Measurements from ENCODE around the gene PDSS1. TPM values are rescaled to one million over a fixed set of nuclear protein-coding genes. Genes with fewer than 3 reads are reported as not detected.

Gene PDSS1
- total and polyA plus RNA-seq, 2 of the 13 experiments (the other 11 are each of a cell fraction or from before 2014, with no cell fraction given) = 18.7 to 19.3 TPM

DNA sequence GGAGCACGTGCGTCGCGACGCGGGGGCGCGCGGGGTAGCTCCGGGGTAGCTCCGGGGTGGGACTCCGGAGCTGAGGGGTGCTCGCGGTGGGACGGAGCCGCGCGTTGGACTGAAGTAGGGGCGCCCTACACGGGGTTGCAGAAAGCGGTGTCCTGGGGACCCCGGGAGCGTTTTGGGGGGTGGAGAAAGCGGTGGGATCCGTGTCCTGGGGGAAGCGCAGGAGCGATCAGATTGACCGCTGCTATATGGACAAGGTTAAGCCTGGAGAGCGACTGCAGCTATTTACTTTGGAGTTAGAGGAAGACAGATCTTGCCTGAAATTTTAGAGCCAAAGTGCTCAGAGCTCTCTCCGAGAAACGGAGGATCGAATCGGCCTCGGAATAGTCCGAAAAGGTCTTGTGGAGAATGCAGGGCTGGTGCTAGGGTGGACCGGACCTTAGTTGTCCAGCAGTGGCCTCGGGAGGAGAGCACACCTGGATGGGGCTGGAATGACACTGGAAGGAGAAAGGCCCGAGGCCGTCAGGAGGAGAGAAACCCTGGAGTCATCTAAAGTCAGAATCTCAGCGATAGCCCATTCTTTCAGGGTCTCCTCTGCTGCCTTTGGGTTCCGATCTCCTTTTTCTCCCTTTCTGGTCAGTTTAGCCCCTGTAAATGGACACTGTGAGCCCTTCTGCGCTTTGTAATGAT is 564 bp downstream of the PDSS1 start (continued):
- TF ChIP-seq, protein P1, sequence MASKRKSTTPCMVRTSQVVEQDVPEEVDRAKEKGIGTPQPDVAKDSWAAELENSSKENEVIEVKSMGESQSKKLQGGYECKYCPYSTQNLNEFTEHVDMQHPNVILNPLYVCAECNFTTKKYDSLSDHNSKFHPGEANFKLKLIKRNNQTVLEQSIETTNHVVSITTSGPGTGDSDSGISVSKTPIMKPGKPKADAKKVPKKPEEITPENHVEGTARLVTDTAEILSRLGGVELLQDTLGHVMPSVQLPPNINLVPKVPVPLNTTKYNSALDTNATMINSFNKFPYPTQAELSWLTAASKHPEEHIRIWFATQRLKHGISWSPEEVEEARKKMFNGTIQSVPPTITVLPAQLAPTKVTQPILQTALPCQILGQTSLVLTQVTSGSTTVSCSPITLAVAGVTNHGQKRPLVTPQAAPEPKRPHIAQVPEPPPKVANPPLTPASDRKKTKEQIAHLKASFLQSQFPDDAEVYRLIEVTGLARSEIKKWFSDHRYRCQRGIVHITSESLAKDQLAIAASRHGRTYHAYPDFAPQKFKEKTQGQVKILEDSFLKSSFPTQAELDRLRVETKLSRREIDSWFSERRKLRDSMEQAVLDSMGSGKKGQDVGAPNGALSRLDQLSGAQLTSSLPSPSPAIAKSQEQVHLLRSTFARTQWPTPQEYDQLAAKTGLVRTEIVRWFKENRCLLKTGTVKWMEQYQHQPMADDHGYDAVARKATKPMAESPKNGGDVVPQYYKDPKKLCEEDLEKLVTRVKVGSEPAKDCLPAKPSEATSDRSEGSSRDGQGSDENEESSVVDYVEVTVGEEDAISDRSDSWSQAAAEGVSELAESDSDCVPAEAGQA (IDR thresholded peaks at IDR 0.05; ENCODE audit: low read depth) = no peak
- TF ChIP-seq, protein P1 (CRISPR knock-in tag; IDR thresholded peaks at IDR 0.05; ENCODE audit: borderline replicate concordance) = no peak
- TF ChIP-seq CCDC6 (CRISPR knock-in tag; IDR thresholded peaks at IDR 0.05) (0 out of 2 replicates have a peak, but pooled peaks have one; percentile 2), ZNF343 (CRISPR knock-in tag; IDR thresholded peaks at IDR 0.05) (no peak), MED8 (CRISPR knock-in tag; IDR thresholded peaks at IDR 0.05; ENCODE audit: insufficient replicate concordance) (no peak), GABPA (IDR thresholded peaks at IDR 0.05; ENCODE audit: low read depth, low read length) (no peak), GABPA (CRISPR knock-in tag; IDR thresholded peaks at IDR 0.05; ENCODE audit: low read depth) (no peak), HMGA1 (CRISPR knock-in tag; conservative IDR thresholded peaks at IDR 0.05) (no peak), ZNF564 (CRISPR knock-in tag; IDR thresholded peaks at IDR 0.05) (no peak), ZNF570 (CRISPR knock-in tag; IDR thresholded peaks at IDR 0.05; ENCODE audit: borderline replicate concordance) (no peak)
- TF ChIP-seq, protein P2, sequence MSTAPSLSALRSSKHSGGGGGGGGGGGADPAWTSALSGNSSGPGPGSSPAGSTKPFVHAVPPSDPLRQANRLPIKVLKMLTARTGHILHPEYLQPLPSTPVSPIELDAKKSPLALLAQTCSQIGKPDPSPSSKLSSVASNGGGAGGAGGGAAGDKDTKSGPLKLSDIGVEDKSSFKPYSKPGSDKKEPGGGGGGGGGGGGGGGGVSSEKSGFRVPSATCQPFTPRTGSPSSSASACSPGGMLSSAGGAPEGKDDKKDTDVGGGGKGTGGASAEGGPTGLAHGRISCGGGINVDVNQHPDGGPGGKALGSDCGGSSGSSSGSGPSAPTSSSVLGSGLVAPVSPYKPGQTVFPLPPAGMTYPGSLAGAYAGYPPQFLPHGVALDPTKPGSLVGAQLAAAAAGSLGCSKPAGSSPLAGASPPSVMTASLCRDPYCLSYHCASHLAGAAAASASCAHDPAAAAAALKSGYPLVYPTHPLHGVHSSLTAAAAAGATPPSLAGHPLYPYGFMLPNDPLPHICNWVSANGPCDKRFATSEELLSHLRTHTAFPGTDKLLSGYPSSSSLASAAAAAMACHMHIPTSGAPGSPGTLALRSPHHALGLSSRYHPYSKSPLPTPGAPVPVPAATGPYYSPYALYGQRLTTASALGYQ (CRISPR knock-in tag; IDR thresholded peaks at IDR 0.05) = no peak
- TF ChIP-seq, protein P3, sequence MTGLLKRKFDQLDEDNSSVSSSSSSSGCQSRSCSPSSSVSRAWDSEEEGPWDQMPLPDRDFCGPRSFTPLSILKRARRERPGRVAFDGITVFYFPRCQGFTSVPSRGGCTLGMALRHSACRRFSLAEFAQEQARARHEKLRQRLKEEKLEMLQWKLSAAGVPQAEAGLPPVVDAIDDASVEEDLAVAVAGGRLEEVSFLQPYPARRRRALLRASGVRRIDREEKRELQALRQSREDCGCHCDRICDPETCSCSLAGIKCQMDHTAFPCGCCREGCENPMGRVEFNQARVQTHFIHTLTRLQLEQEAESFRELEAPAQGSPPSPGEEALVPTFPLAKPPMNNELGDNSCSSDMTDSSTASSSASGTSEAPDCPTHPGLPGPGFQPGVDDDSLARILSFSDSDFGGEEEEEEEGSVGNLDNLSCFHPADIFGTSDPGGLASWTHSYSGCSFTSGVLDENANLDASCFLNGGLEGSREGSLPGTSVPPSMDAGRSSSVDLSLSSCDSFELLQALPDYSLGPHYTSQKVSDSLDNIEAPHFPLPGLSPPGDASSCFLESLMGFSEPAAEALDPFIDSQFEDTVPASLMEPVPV (CRISPR knock-in tag; IDR thresholded peaks at IDR 0.05) = peak; percentile 34; the same call in 1 of the 2 replicates
- TF ChIP-seq, protein P4, sequence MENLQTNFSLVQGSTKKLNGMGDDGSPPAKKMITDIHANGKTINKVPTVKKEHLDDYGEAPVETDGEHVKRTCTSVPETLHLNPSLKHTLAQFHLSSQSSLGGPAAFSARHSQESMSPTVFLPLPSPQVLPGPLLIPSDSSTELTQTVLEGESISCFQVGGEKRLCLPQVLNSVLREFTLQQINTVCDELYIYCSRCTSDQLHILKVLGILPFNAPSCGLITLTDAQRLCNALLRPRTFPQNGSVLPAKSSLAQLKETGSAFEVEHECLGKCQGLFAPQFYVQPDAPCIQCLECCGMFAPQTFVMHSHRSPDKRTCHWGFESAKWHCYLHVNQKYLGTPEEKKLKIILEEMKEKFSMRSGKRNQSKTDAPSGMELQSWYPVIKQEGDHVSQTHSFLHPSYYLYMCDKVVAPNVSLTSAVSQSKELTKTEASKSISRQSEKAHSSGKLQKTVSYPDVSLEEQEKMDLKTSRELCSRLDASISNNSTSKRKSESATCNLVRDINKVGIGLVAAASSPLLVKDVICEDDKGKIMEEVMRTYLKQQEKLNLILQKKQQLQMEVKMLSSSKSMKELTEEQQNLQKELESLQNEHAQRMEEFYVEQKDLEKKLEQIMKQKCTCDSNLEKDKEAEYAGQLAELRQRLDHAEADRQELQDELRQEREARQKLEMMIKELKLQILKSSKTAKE (CRISPR knock-in tag; IDR thresholded peaks at IDR 0.05; ENCODE audit: borderline replicate concordance) = 0 out of 2 replicates have a peak, but pooled peaks have one; percentile 11
- TF ChIP-seq, protein P5, sequence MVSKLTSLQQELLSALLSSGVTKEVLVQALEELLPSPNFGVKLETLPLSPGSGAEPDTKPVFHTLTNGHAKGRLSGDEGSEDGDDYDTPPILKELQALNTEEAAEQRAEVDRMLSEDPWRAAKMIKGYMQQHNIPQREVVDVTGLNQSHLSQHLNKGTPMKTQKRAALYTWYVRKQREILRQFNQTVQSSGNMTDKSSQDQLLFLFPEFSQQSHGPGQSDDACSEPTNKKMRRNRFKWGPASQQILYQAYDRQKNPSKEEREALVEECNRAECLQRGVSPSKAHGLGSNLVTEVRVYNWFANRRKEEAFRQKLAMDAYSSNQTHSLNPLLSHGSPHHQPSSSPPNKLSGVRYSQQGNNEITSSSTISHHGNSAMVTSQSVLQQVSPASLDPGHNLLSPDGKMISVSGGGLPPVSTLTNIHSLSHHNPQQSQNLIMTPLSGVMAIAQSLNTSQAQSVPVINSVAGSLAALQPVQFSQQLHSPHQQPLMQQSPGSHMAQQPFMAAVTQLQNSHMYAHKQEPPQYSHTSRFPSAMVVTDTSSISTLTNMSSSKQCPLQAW (CRISPR knock-in tag; IDR thresholded peaks at IDR 0.05) = no peak

All from HepG2 (cell line).